Hepatocyte (in vitro differentiated cells): Measurements from ENCODE around the gene OR4X1.

Experiments
- CTCF ChIP-seq: fragments of 200-600 bp; sonication (generic); IDR thresholded peaks from 2 replicates; pipeline ENCODE4 v1.5.1; 2016; ENCODE audit warnings: antibody characterized with exemption, mild to moderate bottlenecking; ENCODE audit not compliant: poor library complexity
- EZH2 ChIP-seq: fragments of 200-600 bp; sonication (generic); IDR thresholded peaks from 2 replicates; pipeline ENCODE4 v1.6.1; 2016; ENCODE audit warnings: antibody characterized with exemption, mild to moderate bottlenecking, borderline replicate concordance
- EZH2phosphoT487 ChIP-seq: fragments of 200-600 bp; sonication (generic); IDR thresholded peaks from one replicate; pipeline ENCODE4 v1.6.1; 2018; ENCODE audit warnings: antibody characterized with exemption, mild to moderate bottlenecking, low read depth, moderate library complexity; ENCODE audit not compliant: unreplicated experiment, severe bottlenecking

GRCh38 chr11:48263423-48263911 is at the start of gene OR4X1:
- no peak for TF ChIP-seq CTCF
- TF ChIP-seq EZH2: no peak
- TF ChIP-seq EZH2phosphoT487: no peak
